Measurements from ENCODE around the gene CIT. TPM values are rescaled to one million over a fixed set of nuclear protein-coding genes. Genes with fewer than 3 reads are reported as not detected.

The CIT gene
- total and polyA plus RNA-seq, 9 of the 15 experiments (the other 6 are each of a cell fraction or from before 2014, with no cell fraction given): 1.1 to 46.7 (median 21.3) TPM

- intact Hi-C loops (cut with micrococcal nuclease): no loop called here
- H3K9ac ChIP-seq (ENCODE audit: insufficient read depth in 1 of 2, low read depth in 2 of 2, low read length in 2 of 2): no peak overlapping the region
- ATAC-seq: no peak
- H4K20me1 ChIP-seq (replicated peaks; ENCODE audit: control insufficient read depth, insufficient read depth, low read length): no peaks in the 10 kb centered on the region
- no peak overlapping the region for H3K4me3 ChIP-seq
- ChIA-PET CTCF (ENCODE audit: low intra/inter-chr PET ratio) (no interaction called here), POLR2A (interaction anchor here (0.6 kb wide), 1 partner anchor 702 kb away, joined by 6 read pairs; no protein-coding TSS in a partner anchor)
- H3K9me1 ChIP-seq (ENCODE audit: control insufficient read depth, insufficient read depth, low read length): no peaks in the 10 kb centered on the region
- H2AFZ ChIP-seq (ENCODE audit: low read depth, low read length): no peak overlapping the region
- H3K36me3 ChIP-seq (ENCODE audit: control insufficient read depth, insufficient read depth, low read length): peaks cover 44% of the 10 kb centered on the region; the same call in 1 of the 3 replicates
- FAIRE-seq: no peak
- no peak overlapping the region for H3K27ac ChIP-seq (ENCODE audit: extremely low read depth, low read depth, low read length)
- H3K27me3 ChIP-seq (ENCODE audit: control insufficient read depth in 2 of 2, insufficient read depth in 2 of 2, low read length in 2 of 2): no peaks in the 10 kb centered on the region
- in situ Hi-C loops (cut with MboI): no loop called here
- WGBS (ENCODE audit: insufficient coverage, low coverage, missing lambda C conversion rate): 100% methylated on average over 1 of the region's 1 CpG
- DNase-seq (ENCODE audit: extremely low read depth in 1 of 4, low spot score in 3 of 4): no peak
- H3K9me3 ChIP-seq (replicated peaks; ENCODE audit: control insufficient read depth, insufficient read depth, low read depth, low read length): no peaks in the 10 kb centered on the region
- no peak overlapping the region for H3K4me2 ChIP-seq (ENCODE audit: insufficient read depth, low read length)
- BruUV-seq (replicated peaks): no TSS peak
- H3K79me2 ChIP-seq (ENCODE audit: control insufficient read depth, insufficient read depth, low read length): no peaks in the 10 kb centered on the region
- no peak for TF ChIP-seq E2F6 (IDR thresholded peaks at IDR 0.05; ENCODE audit: borderline replicate concordance in 1 of 2, extremely low read depth in 1 of 2, insufficient read depth in 1 of 2, insufficient read length in 1 of 2, low read depth in 1 of 2, low read length in 1 of 2, poor library complexity in 1 of 2, severe bottlenecking in 1 of 2)
- H3K4me1 ChIP-seq (replicated peaks in 1 of 2; ENCODE audit: control insufficient read depth in 2 of 2, insufficient read depth in 2 of 2, low read length in 2 of 2): no peaks in the 10 kb centered on the region
Observed at GRCh38 chr12:119827760-119828159, 49.4 kb downstream of the CIT start.

GRCh38 chr12:119826661-119827445, 50.3 kb downstream of the CIT start:
- no peak overlapping the region for H3K9ac ChIP-seq (ENCODE audit: insufficient read depth in 1 of 2, low read depth in 2 of 2, low read length in 2 of 2)
- H3K27ac ChIP-seq (ENCODE audit: extremely low read depth, low read depth, low read length): no peak overlapping the region
- no peaks in the 10 kb centered on the region for H3K9me1 ChIP-seq (ENCODE audit: control insufficient read depth, insufficient read depth, low read length)
- FAIRE-seq: no peak
- CTCF ChIA-PET (ENCODE audit: low intra/inter-chr PET ratio): no interaction called here
- no peak for ATAC-seq
- no peak overlapping the region for H2AFZ ChIP-seq (ENCODE audit: low read depth, low read length)
- intact Hi-C loops (cut with micrococcal nuclease) (no loop called here), in situ Hi-C loops (cut with MboI) (no loop called here)
- H3K4me2 ChIP-seq (ENCODE audit: insufficient read depth, low read length): no peak overlapping the region
- H3K36me3 ChIP-seq (ENCODE audit: control insufficient read depth, insufficient read depth, low read length): peaks cover 48% of the 10 kb centered on the region; the same call in 1 of the 3 replicates
- H3K4me1 ChIP-seq (replicated peaks in 1 of 2; ENCODE audit: control insufficient read depth in 2 of 2, insufficient read depth in 2 of 2, low read length in 2 of 2): no peaks in the 10 kb centered on the region
- no peak for TF ChIP-seq MCM3 (IDR thresholded peaks at IDR 0.05)
- no peak for TF ChIP-seq MTA2 (IDR thresholded peaks at IDR 0.05; ENCODE audit: low read depth)
- no peak for TF ChIP-seq ELK1 (CRISPR knock-in tag; IDR thresholded peaks at IDR 0.05)
- no peaks in the 10 kb centered on the region for H3K79me2 ChIP-seq (ENCODE audit: control insufficient read depth, insufficient read depth, low read length)
- WGBS (ENCODE audit: insufficient coverage, low coverage, missing lambda C conversion rate): 80% methylated on average over 6 of the region's 6 CpGs
- H3K9me3 ChIP-seq (replicated peaks; ENCODE audit: control insufficient read depth, insufficient read depth, low read depth, low read length): no peaks in the 10 kb centered on the region
- no peaks in the 10 kb centered on the region for H3K27me3 ChIP-seq (ENCODE audit: control insufficient read depth in 2 of 2, insufficient read depth in 2 of 2, low read length in 2 of 2)
- no TSS peak for BruUV-seq (replicated peaks)
- no peak for DNase-seq (ENCODE audit: extremely low read depth in 1 of 4, low spot score in 3 of 4)
- H3K4me3 ChIP-seq: no peak overlapping the region
- H4K20me1 ChIP-seq (replicated peaks; ENCODE audit: control insufficient read depth, insufficient read depth, low read length): no peaks in the 10 kb centered on the region
- POLR2A ChIA-PET: interaction anchor here (0.6 kb wide), 1 partner anchor 32 kb away, joined by 3 read pairs; no protein-coding TSS in a partner anchor

All from K562 (cell line).